PFSK-1 (cell line): Measurements from ENCODE around the gene FAM111B.

Experiments used
- FOXP2 ChIP-seq: optimal IDR thresholded peaks from 2 replicates; pipeline ENCODE3; 2011; ENCODE audit warnings: borderline replicate concordance, control low read depth, inconsistent platforms; ENCODE audit not compliant: insufficient read depth; ENCODE audit errors: extremely low read length, extremely low read depth
- POLR2AphosphoS5 ChIP-seq: IDR thresholded peaks from 2 replicates; pipeline ENCODE4 v1.6.1; 2012; ENCODE audit warnings: low read depth, mild to moderate bottlenecking, control low read depth, low read length, moderate library complexity
- REST ChIP-seq, 2 experiments: IDR thresholded peaks; 2 replicates each; pipeline versions ENCODE4 v1.6.1 to v1.8.0; 2011 to 2012; ENCODE audit warnings: low read depth in 2 of 2, low read length in 2 of 2, control low read depth in 1 of 2, inconsistent platforms in 1 of 2, mild to moderate bottlenecking in 1 of 2, moderate library complexity in 1 of 2; ENCODE audit not compliant: insufficient read depth in 1 of 2
- SIN3A ChIP-seq: IDR thresholded peaks from 2 replicates; pipeline ENCODE4 v1.6.1; 2012; ENCODE audit warnings: mild to moderate bottlenecking, low read length, moderate library complexity, borderline replicate concordance; ENCODE audit not compliant: insufficient read depth
- TAF1 ChIP-seq: IDR thresholded peaks from 2 replicates; pipeline ENCODE4 v1.6.1; 2012; ENCODE audit warnings: low read length, control low read depth, borderline replicate concordance; ENCODE audit not compliant: insufficient read depth

The FAM111B gene

GRCh38 chr11:59164028-59164427 lies 57.0 kb downstream of the FAM111B start:
- TF ChIP-seq FOXP2: no peak
- TF ChIP-seq TAF1: no peak
- TF ChIP-seq REST (IDR thresholded peaks at IDR 0.05; ENCODE audit: insufficient read depth in 1 of 2, low read depth in 2 of 2, low read length in 2 of 2): no peak
- no peak for TF ChIP-seq POLR2AphosphoS5
- TF ChIP-seq SIN3A: no peak

- TF ChIP-seq FOXP2 (no peak), REST (IDR thresholded peaks at IDR 0.05; ENCODE audit: insufficient read depth in 1 of 2, low read depth in 2 of 2, low read length in 2 of 2) (no peak), TAF1 (no peak)
These were observed 64.7 kb downstream of the FAM111B start, which contains the start of gene DTX4 for GRCh38 chr11:59171508-59172322. Gene DTX4, plus strand, starts transcription at chr11:59172132. Its CDS starts 464 bp downstream, at chr11:59172596.

- TF ChIP-seq SIN3A: no peak
- TF ChIP-seq TAF1: no peak
- TF ChIP-seq REST (IDR thresholded peaks at IDR 0.05; ENCODE audit: insufficient read depth in 1 of 2, low read depth in 2 of 2, low read length in 2 of 2): no peak
- no peak for TF ChIP-seq FOXP2
- no peak for TF ChIP-seq POLR2AphosphoS5
These were observed 65.5 kb downstream of the FAM111B start for GRCh38 chr11:59172345-59173079.

- no peak for TF ChIP-seq TAF1
- TF ChIP-seq REST (IDR thresholded peaks at IDR 0.05; ENCODE audit: insufficient read depth in 1 of 2, low read depth in 2 of 2, low read length in 2 of 2): no peak
These were observed 66.3 kb downstream of the FAM111B start for GRCh38 chr11:59173080-59173963.
